K562 (cell line): ENCODE measurements around the gene DUSP16. TPM values are rescaled to one million over a fixed set of nuclear protein-coding genes. Genes with fewer than 3 reads are reported as not detected.

Experiments
- ATAC-seq: fragments of 200-7000 bp; cut with Tn5 transposase; 3 replicates; pipeline ENCODE4 v1.9.1; 2020; ENCODE audit warnings: moderate library complexity
- BruUV-seq: library from RNA; stranded (reverse); fragments of 400-500 nt; replicated peaks from 2 replicates; lab custom pipeline; 2021; lab: Mats Ljungman, UMichigan
- CTCF ChIA-PET: fragments of 300-600 bp; formaldehyde crosslinking; extraction: SDS; loops from one replicate; lab custom pipeline; 2021; ENCODE audit warnings: low intra/inter-chr PET ratio; lab: Yijun Ruan, JAX
- POLR2A ChIA-PET: fragments of 300-600, 350-650 bp; sonication (Branson Sonifier 250); formaldehyde crosslinking; extraction: SDS; loops from one replicate; lab custom pipeline; 2021; ENCODE audit warnings: antibody characterized with exemption, inconsistent platforms; lab: Yijun Ruan, JAX
- DNase-seq, 4 experiments: peaks; one replicate each; pipeline versions ENCODE4 v3.0.0 to v3.0.0-alpha.2; 2011 to 2018; ENCODE audit warnings: low spot score in 3 of 4, mixed read lengths in 3 of 4; ENCODE audit errors: extremely low read depth in 1 of 4
- FAIRE-seq: peaks from 2 replicates; lab custom pipeline; 2011; peaks lifted over from hg19 to GRCh38; lab: Jason Lieb, UNC
- H2AFZ ChIP-seq: 2 replicates; pipeline ENCODE4 v1.6.0; 2011; ENCODE audit warnings: low read depth, low read length, control low read depth, inconsistent platforms
- H3K27ac ChIP-seq: fragments of 200-600 bp; 3 replicates; pipeline ENCODE4 v1.8.0; 2011; ENCODE audit warnings: low read depth, mild to moderate bottlenecking, control low read depth, inconsistent platforms, low read length, moderate library complexity, mixed read lengths; ENCODE audit errors: extremely low read depth
- H3K27me3 ChIP-seq, 2 experiments: fragments of 300-600 bp in 1 of 2; 2 replicates in 1 of 2; 3 replicates in 1 of 2; pipeline versions ENCODE4 v1.6.0 to v1.8.0; 2011; ENCODE audit warnings: inconsistent platforms in 2 of 2, low read length in 2 of 2, mild to moderate bottlenecking in 1 of 2, mixed read lengths in 1 of 2, moderate library complexity in 1 of 2; ENCODE audit not compliant: control insufficient read depth in 2 of 2, insufficient read depth in 2 of 2
- H3K36me3 ChIP-seq: fragments of 300-600 bp; 3 replicates; pipeline ENCODE4 v1.8.0; 2011; ENCODE audit warnings: mild to moderate bottlenecking, low read length, inconsistent platforms; ENCODE audit not compliant: control insufficient read depth, insufficient read depth
- H3K4me1 ChIP-seq, 2 experiments: fragments of 200-600 bp in 1 of 2; replicated peaks in 1 of 2; 2 replicates in 1 of 2; 3 replicates in 1 of 2; pipeline versions ENCODE4 v1.5.1 to v1.8.0; 2011; ENCODE audit warnings: inconsistent platforms in 2 of 2, low read length in 2 of 2, mild to moderate bottlenecking in 1 of 2, mixed read lengths in 1 of 2, moderate library complexity in 1 of 2; ENCODE audit not compliant: control insufficient read depth in 2 of 2, insufficient read depth in 2 of 2
- H3K4me2 ChIP-seq: 2 replicates; pipeline ENCODE4 v1.6.1; 2011; ENCODE audit warnings: low read length, control low read depth, inconsistent platforms, mixed read lengths; ENCODE audit not compliant: insufficient read depth
- H3K4me3 ChIP-seq: fragments of 200-600 bp; sonication (generic), shearing (Covaris generic); 2 replicates; pipeline ENCODE4 v1.5.1; 2016; ENCODE audit warnings: control low read depth, inconsistent platforms
- H3K79me2 ChIP-seq: fragments of 200-600 bp; 3 replicates; pipeline ENCODE4 v1.8.0; 2011; ENCODE audit warnings: low read length, inconsistent platforms; ENCODE audit not compliant: control insufficient read depth, insufficient read depth
- H3K9ac ChIP-seq, 2 experiments: 2 replicates each; pipeline versions ENCODE4 v1.6.0 to v1.6.1; 2011; ENCODE audit warnings: low read depth in 2 of 2, low read length in 2 of 2, control low read depth in 1 of 2, inconsistent platforms in 1 of 2, mild to moderate bottlenecking in 1 of 2, mixed read lengths in 1 of 2; ENCODE audit not compliant: insufficient read depth in 1 of 2
- H3K9me1 ChIP-seq: one replicate; pipeline ENCODE4 v1.6.0; 2011; ENCODE audit warnings: inconsistent platforms, mild to moderate bottlenecking, low read length, moderate library complexity; ENCODE audit not compliant: control insufficient read depth, insufficient read depth
- H3K9me3 ChIP-seq: replicated peaks from 2 replicates; pipeline ENCODE4 v1.5.1; 2011; ENCODE audit warnings: low read depth, low read length, inconsistent platforms; ENCODE audit not compliant: control insufficient read depth, insufficient read depth
- H4K20me1 ChIP-seq: replicated peaks from 2 replicates; pipeline ENCODE4 v1.6.1; 2011; ENCODE audit warnings: low read length, inconsistent platforms, mixed read lengths; ENCODE audit not compliant: control insufficient read depth, insufficient read depth
- CBX3 ChIP-seq, 2 experiments: IDR thresholded peaks; 1 replicate in 1 of 2; 2 replicates in 1 of 2; pipeline ENCODE4 v1.6.1; 2012; ENCODE audit warnings: inconsistent platforms in 2 of 2, low read length in 2 of 2, borderline replicate concordance in 1 of 2, control low read depth in 1 of 2
- MYBL2 ChIP-seq, 2 experiments: fragments of 450-650 bp in 1 of 2; sonication (generic) in 1 of 2; formaldehyde crosslinking in 1 of 2; IDR thresholded peaks; 2 replicates each; pipeline versions ENCODE4 v1.6.1 to v1.8.1; 2017 to 2022; ENCODE audit warnings: borderline replicate concordance in 1 of 2, inconsistent platforms in 1 of 2, low read depth in 1 of 2, mild to moderate bottlenecking in 1 of 2, missing genetic modification reagents in 1 of 2, moderate library complexity in 1 of 2
- NELFE ChIP-seq: IDR thresholded peaks from 2 replicates; pipeline ENCODE4 v1.6.1; 2011; ENCODE audit warnings: mild to moderate bottlenecking; ENCODE audit not compliant: insufficient read depth, insufficient read length
- RUNX1 ChIP-seq: sonication (generic); IDR thresholded peaks from 2 replicates; pipeline ENCODE4 v1.6.1; 2016; ENCODE audit warnings: antibody characterized with exemption, low read depth
- SREBF2 ChIP-seq: sonication (generic); formaldehyde crosslinking; IDR thresholded peaks from 2 replicates; pipeline ENCODE4 v1.4.0; 2020; ENCODE audit warnings: mild to moderate bottlenecking, missing genetic modification reagents
- TBL1XR1 ChIP-seq, 2 experiments: IDR thresholded peaks; 2 replicates each; pipeline ENCODE4 v1.6.1; 2012; ENCODE audit warnings: improper control_type of control experiment in 2 of 2, low read length in 2 of 2, mild to moderate bottlenecking in 1 of 2
- ZKSCAN3 ChIP-seq: fragments of 250-450 bp; sonication (Bioruptor Pico); IDR thresholded peaks from 2 replicates; pipeline ENCODE4 v1.4.0; 2020
- ZNF75A ChIP-seq: fragments of 450-650 bp; formaldehyde crosslinking; IDR thresholded peaks from 2 replicates; pipeline ENCODE4 v1.4.0; 2020; ENCODE audit warnings: mild to moderate bottlenecking
- WGBS: fragments of 100-300 bp; shearing (Covaris generic); methylation state at CpG from one replicate; pipeline ENCODE4 v1.1.6; 2016; ENCODE audit warnings: low coverage, mixed read lengths; ENCODE audit not compliant: insufficient coverage; ENCODE audit errors: missing lambda C conversion rate; 5-methylcytosine and 5-hydroxymethylcytosine counted together
- in situ Hi-C: fragments of 300-500 bp; cut with MboI; formaldehyde crosslinking; loops from 4 replicates; pipeline ENCODE4 v1.15.0; 2018; ENCODE audit warnings: inconsistent platforms, mixed read lengths
- intact Hi-C: fragments of 100-400 bp; cut with micrococcal nuclease; formaldehyde crosslinking; loops from 2 replicates; pipeline ENCODE4 v1.14.2; 2022
- polyA plus RNA-seq, 8 experiments: library from polyadenylated mRNA; depleted of rRNA in 4 of 8; stranded (reverse) in 5 of 8; unstranded in 3 of 8; fragments of >200 nt; fragmentation: Nextera tagmentation in 2 of 8; fragmentation: Illumina TruSeq in 1 of 8; extraction: Ambion mirVana in 2 of 8; extraction: Trizol in 1 of 8; gene quantifications; 2 replicates each; pipeline versions ENCODE4 v1.2.1 to v1.2.3, GENCODE V29; 2011 to 2014; ENCODE audit warnings: inconsistent platforms in 1 of 8, missing spikeins in 1 of 8
- total RNA-seq, 7 experiments: library from RNA; depleted of rRNA in 6 of 7; stranded (reverse); fragments of >200 nt in 6 of 7; fragmentation: Illumina TruSeq in 2 of 7; extraction: Trizol in 2 of 7; gene quantifications; 2 replicates each; pipeline versions ENCODE4 v1.2.1 to v1.2.3, GENCODE V29; 2011 to 2021; ENCODE audit warnings: low replicate concordance in 1 of 7
- TF ChIP-seq, protein P1 (sequence below): fragments of 150-350 bp; conservative IDR thresholded peaks from 2 replicates; pipeline ENCODE4 v1.6.1; 2014; ENCODE audit warnings: low read length
- TF ChIP-seq, protein P2 (sequence below): fragments of 450-650 bp; IDR thresholded peaks from 2 replicates; pipeline ENCODE4 v1.6.1; 2017; ENCODE audit warnings: mild to moderate bottlenecking, moderate library complexity

Gene DUSP16
- total and polyA plus RNA-seq, 9 of the 15 experiments (the other 6 are each of a cell fraction or from before 2014, with no cell fraction given) = 0.70 to 12.3 (median 5.7) TPM

- Histone ChIP-seq H4K20me1 (0 out of 2 replicates have a peak, but pooled peaks cover 3% of the 10 kb centered on the region), H3K4me1 (peaks cover 0 to 19% of the 10 kb centered on the region in 2 experiments; a peak in 3 of 5 replicates), H3K79me2 (no peaks in the 10 kb centered on the region), H3K4me3 (no peak overlapping the region), H3K27me3 (no peaks in the 10 kb centered on the region), H3K27ac (no peak overlapping the region), H3K9me3 (no peaks in the 10 kb centered on the region), H2AFZ (no peak overlapping the region), H3K36me3 (no peaks in the 10 kb centered on the region), H3K4me2 (no peak overlapping the region), H3K9ac (no peak overlapping the region), H3K9me1 (no peaks in the 10 kb centered on the region)
- BruUV-seq = no TSS peak
- no peak for FAIRE-seq
- CTCF ChIA-PET = no interaction called here
- no peak for DNase-seq
- intact Hi-C loops (no loop called here), in situ Hi-C loops (no loop called here)
- WGBS = 75% methylated on average over 3 of the region's 5 CpGs
- POLR2A ChIA-PET = no interaction called here
- TF ChIP-seq NELFE (no peak), ZNF75A (no peak), SREBF2 (CRISPR knock-in tag) (no peak), ZKSCAN3 (CRISPR knock-in tag) (no peak), RUNX1 (no peak), CBX3 (IDR thresholded peaks at IDR 0.05; ENCODE audit: borderline replicate concordance in 1 of 2, low read length in 2 of 2) (no peak), TBL1XR1 (IDR thresholded peaks at IDR 0.05; ENCODE audit: low read length in 2 of 2) (no peak), MYBL2 (IDR thresholded peaks at IDR 0.05; ENCODE audit: low read depth) (no peak), MYBL2 (CRISPR knock-in tag; IDR thresholded peaks at IDR 0.05; ENCODE audit: borderline replicate concordance) (no peak)
- TF ChIP-seq, protein P1, sequence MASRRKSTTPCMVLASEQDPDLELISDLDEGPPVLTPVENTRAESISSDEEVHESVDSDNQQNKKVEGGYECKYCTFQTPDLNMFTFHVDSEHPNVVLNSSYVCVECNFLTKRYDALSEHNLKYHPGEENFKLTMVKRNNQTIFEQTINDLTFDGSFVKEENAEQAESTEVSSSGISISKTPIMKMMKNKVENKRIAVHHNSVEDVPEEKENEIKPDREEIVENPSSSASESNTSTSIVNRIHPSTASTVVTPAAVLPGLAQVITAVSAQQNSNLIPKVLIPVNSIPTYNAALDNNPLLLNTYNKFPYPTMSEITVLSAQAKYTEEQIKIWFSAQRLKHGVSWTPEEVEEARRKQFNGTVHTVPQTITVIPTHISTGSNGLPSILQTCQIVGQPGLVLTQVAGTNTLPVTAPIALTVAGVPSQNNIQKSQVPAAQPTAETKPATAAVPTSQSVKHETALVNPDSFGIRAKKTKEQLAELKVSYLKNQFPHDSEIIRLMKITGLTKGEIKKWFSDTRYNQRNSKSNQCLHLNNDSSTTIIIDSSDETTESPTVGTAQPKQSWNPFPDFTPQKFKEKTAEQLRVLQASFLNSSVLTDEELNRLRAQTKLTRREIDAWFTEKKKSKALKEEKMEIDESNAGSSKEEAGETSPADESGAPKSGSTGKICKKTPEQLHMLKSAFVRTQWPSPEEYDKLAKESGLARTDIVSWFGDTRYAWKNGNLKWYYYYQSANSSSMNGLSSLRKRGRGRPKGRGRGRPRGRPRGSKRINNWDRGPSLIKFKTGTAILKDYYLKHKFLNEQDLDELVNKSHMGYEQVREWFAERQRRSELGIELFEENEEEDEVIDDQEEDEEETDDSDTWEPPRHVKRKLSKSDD = no peak
- TF ChIP-seq, protein P2, sequence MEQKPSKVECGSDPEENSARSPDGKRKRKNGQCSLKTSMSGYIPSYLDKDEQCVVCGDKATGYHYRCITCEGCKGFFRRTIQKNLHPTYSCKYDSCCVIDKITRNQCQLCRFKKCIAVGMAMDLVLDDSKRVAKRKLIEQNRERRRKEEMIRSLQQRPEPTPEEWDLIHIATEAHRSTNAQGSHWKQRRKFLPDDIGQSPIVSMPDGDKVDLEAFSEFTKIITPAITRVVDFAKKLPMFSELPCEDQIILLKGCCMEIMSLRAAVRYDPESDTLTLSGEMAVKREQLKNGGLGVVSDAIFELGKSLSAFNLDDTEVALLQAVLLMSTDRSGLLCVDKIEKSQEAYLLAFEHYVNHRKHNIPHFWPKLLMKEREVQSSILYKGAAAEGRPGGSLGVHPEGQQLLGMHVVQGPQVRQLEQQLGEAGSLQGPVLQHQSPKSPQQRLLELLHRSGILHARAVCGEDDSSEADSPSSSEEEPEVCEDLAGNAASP = no peak
- no peak for ATAC-seq
These were observed 119.2 kb downstream of the DUSP16 start for GRCh38 chr12:12443431-12443878.
